Astrocyte (in vitro differentiated cells and primary cell): ENCODE data around the gene PDZRN4.

Experiments used
- EZH2 ChIP-seq: IDR thresholded peaks from 2 replicates; pipeline ENCODE4 v1.6.1; 2012; ENCODE audit warnings: mild to moderate bottlenecking, low read length, inconsistent platforms; ENCODE audit not compliant: insufficient read depth
- TF ChIP-seq, protein P1 (sequence below): IDR thresholded peaks from 2 replicates; pipeline ENCODE4 v1.5.1; 2011; ENCODE audit warnings: low read depth, mild to moderate bottlenecking, inconsistent platforms, low read length, moderate library complexity; ENCODE audit not compliant: insufficient read depth

DNA sequence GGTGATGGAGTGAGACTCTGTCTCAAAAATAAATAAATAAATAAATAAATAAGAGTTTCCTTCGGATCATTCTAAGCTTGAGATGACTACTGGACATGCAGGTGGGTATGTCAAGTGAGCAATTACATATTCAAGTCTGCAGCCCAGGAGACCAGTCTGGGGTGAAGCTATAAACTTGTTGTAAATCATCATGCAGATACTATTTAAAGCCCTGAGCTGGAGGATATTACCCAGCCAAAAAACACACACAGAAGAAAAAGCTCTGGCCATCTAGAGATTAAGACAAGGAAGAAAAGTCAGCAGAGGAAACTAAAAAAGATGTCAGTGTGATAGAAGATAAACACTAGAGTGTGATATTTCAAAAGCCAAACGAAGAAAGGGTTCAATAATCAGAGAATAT lies 47.0 kb upstream of the PDZRN4 start:
- no peak for TF ChIP-seq EZH2
- TF ChIP-seq, protein P1, sequence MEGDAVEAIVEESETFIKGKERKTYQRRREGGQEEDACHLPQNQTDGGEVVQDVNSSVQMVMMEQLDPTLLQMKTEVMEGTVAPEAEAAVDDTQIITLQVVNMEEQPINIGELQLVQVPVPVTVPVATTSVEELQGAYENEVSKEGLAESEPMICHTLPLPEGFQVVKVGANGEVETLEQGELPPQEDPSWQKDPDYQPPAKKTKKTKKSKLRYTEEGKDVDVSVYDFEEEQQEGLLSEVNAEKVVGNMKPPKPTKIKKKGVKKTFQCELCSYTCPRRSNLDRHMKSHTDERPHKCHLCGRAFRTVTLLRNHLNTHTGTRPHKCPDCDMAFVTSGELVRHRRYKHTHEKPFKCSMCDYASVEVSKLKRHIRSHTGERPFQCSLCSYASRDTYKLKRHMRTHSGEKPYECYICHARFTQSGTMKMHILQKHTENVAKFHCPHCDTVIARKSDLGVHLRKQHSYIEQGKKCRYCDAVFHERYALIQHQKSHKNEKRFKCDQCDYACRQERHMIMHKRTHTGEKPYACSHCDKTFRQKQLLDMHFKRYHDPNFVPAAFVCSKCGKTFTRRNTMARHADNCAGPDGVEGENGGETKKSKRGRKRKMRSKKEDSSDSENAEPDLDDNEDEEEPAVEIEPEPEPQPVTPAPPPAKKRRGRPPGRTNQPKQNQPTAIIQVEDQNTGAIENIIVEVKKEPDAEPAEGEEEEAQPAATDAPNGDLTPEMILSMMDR: no peak
